Stimulated activated CD8-positive, alpha-beta memory T cell treated with anti-CD3 and anti-CD28 coated beads, Interleukin-4, amount 100 ng/mL, for 1 hour (primary cell): ENCODE measurements around the gene VTCN1.
"Not testable (repeated sequence)": the region's sequence is repeated elsewhere in the genome, so short reads cannot be mapped to it uniquely, and the experiment has no call there.

ENCODE experiments used
- DNase-seq, 2 donors: peaks; one replicate each; pipeline ENCODE4 v3.0.0-alpha.2; 2020; ENCODE audit warnings: low read depth in 2 of 2, low spot score in 1 of 2

Gene VTCN1

DNA sequence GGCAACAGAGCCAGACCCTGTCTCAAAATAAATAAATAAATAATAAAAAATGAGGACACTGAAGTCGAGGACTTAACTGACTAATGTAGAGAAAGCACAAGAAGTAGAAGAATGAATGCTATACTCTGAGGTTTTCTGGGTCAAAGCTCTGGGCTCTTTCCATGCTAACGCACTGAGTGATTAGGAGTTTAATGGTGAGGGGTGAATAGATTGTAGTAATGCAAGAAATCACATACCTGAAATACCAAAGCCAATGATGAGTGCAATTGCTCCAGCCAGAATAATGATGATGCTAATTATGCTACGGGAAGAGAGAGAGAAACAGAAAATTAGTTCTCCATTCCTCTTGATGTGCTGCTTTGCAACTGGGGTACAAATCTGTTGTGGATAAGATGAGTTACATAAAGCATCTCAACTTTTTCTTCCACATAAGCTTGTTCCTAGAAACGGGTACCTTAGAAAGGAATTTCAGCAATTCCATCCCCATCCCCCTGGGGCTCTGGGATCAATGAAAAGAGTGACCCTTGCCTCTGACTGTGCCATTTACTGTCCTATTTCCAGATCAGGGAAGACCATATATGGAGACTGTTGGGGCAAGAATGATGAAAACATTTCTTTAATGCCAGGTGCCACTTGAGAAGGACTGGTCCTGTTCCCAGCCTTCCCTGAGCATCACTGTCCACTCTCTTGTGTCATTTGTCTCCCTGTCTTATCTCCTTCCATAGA lies 40.7 kb downstream of the VTCN1 start:
- no peak for DNase-seq

DNA sequence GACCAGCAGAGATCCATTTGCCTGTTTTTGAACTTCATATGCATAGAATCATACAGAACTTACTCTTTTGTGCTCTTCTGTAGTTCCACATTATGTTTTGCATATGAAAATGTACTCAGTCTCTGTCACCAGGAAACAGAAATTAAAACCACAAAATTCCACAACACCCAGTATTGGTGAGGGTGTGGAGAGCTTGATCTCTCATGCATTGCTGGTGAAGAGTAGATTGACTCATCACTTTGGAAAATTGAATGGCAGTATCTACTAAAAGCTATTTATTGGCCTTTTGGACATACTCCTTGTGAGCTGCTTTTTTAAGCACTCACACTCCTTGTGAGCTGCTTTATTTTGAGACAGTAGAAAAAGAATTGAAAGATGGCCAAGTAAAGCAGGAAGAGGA lies 43.3 kb downstream of the VTCN1 start:
- DNase-seq, result no peak

DNA sequence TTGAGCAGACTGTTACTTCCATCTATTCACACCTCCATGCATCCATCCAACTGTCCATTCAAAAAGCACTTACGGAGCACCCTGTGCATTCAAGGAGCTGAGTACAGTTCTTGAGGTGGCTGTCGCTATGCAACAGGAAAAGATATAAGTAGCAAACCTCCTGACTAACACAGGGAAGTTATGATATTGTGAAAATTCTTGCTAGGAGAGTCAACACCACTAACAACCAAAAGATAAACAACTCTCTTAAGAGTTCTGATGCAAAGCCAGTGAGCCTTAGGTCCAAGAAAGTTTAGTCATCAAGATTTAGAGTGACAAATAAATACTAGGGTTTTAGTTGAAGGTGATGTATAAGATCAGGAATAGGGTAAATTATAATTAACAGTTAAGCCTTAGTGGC lies 44.7 kb downstream of the VTCN1 start:
- DNase-seq, result no peak

DNA sequence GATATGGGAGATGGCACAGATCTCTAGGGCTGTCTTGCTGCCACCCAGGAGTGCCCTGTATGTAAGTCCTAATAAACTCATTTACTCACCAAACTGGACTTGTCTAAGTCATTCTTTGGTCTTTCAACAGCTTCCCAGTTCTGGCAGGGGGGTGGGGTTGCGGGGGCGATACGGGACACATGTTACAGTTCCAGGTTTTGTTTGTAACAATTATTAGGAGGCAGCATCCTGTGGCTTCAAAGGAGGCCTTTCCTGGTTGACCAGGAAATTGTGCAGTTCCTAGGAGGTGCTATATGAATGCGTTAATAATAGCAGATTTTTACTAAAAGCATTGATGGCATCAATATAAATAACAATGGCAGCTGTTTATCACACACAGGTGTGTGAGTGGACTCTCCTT lies 46.5 kb downstream of the VTCN1 start:
- no peak for DNase-seq

DNA sequence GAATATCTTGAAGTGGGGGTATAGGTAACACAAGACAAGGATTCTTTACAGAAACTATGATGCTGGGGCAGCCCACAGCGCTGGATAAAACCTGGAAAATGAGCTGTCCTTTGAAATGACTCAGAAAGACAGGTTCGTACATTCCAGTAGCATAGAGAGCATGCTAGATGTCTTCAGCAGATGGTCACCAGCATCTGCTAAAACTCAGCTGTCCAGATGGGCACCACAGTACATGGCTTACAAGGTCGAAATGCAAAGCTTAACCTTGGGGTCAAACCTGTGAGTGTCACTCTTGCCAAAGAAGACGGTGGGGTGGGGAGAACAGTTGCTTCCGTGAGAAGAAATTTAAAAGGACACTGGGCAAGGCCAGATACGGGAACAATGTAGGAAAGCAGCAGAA lies 47.9 kb downstream of the VTCN1 start:
- no peak for DNase-seq

DNA sequence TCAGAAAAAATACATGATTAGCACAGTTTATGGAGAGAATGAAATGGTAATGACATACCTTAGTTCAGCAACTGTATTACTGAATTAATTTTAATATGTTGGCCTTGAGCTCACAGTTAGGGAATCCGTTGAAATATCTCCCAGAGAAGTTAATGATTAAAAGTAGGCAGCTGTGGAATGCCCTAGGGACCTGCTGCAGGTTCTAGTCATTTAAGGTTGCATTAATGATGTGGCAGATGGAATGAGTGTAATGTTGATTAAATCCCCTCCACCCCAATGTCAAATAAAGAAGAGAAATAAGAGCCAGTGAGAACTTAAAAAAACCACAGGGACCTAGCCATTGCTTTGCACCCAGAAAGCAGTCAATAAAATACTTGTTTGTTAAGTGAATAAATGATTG lies 48.8 kb downstream of the VTCN1 start:
- no peak for DNase-seq

DNA sequence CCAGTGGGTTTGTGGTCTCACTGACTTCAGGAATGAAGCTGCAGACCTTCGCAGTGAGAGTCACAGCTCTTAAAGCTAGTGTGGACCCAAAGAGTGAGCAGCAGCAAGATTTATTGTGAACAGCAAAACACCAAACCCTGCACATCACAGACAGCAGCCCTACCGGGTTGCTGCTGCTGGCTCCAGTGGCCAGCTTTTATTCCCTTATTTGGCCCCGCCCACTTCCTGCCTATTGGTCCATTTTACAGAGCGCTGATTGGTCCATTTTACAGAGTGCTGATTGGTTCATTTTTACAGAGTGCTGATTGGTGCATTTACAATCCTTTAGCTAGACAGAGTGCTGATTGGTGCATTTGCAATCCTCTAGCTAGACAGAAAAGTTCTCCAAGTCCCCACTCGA lies 59.4 kb downstream of the VTCN1 start:
- not testable (repeated sequence) for DNase-seq

DNA sequence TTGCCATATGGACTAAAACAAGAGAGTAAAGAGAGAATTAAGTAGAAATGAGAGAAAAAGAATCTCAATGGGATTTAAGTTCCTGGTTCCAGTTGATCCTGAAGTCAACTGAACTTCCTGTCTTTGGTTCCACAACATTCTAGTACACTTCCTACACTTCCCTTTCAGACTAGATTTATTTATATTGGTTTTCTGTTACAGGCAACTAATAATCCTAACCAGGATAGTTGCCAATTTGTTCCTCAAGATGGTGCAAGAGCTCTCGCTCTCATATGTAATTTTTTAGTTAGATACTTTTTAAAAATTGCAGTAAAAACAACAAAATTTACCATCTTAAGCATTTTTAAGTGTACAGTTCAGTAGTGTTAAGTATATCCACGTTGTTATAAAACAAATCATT lies 60.4 kb downstream of the VTCN1 start:
- no peak for DNase-seq

DNA sequence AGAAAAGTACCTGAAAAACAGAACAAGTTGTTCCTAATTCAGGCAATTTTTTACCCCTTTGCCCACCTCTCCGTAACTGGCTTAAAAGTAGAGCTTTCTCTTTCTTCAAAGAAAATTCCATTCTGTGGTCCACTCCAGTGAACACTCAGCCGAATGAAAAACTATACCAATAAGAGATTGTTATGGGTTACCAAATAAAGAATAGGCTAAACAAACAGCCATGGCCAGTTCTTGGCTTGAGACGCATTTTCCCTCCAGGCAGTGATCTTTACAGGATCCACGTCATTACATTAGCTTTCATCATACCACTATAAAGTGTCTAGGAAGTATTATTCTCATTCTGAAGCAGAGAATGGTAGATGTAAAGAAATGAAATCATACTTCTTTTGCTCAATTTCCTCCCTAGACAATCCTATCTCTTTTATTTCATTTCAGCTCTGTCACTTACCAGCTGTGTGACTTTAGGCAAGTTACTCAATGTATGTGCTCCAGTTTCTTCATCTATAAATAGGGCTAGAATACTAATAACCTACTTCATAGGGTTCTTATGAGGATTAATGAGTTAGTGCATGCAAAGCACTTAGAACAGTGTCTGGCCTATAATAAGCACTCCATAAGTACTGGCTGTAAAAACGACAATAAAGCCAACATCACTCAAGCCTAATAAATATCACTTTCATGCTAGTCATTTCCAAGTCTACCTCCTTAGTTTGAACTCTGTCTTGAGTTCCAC lies 62.7 kb downstream of the VTCN1 start:
- DNase-seq, result no peak

DNA sequence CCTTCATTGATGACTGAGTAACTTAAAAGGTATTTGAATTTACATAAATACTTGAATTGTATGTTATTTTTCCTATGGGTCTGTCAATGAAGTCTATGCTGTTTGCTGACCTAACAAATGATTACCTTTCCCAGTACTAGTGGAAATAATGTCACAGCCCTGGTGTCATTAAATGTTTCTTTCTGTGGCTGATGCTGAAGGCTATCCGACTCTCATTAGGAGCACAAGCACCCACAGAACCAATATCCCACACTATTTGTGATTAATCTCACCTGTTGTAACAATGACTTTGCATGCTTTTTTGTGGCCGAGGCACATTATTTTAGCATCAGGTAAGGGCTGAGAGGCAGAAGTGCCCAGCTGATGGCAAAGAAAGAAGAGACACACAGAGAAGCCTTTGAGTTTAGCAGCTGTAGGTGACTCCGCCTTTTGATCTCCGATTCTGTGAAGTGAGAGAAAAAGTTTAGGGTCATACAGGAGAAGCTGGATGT lies 63.3 kb downstream of the VTCN1 start:
- no peak for DNase-seq

DNA sequence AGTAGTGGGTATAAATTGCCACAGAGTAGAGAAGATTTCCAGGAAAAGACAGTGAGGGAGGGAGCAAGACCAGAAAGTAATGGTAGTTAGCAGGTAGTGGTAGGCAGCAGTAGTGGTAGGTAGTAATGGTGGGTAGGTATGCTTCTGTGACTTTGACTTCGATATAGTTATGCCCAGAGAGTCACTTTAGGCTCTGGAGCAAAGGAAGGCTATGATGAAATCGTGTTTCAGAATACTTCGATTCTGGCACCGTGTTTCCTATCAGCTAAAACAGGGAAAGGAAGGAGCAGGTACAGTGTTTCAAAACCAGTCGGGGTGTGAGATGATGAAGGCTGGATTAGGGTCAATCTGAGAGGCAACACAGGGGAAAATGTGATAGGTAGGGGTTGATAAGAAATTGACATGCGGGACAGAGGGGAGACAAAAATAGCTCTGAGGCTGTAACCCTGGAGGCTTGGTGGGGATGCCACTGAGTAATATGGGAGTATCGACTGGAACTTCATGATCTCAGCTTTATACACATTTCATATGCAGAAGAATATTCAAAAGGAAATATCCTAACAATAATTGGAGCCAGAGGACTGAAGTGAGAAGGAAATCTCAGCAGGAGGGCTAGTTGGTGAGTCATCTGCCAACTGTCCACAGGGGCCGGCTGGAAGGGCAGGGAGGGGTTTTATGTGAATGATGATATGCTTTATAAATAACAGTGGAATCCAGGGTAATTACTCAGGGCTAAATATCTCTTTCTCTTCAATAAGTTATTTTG lies 64.0 kb downstream of the VTCN1 start:
- no peak for DNase-seq

DNA sequence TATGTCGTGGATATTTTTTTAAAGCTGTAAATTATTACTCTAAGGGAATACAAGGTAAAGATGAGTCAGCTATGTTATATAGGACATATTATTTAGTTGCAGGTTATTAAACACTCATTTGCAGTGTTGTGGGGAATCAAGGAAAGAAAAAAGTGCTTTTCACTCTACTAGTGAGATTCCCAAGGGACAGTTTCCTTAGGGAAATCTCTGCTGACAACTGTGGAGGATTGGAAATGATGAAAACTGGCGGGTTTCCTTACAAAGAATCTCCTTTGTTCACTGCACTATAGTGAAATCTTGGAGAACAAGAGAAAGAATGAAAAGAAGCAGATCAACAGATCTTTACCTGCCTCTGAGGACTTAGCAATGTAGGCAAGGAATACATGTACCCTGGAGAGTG lies 64.7 kb downstream of the VTCN1 start:
- no peak for DNase-seq

DNA sequence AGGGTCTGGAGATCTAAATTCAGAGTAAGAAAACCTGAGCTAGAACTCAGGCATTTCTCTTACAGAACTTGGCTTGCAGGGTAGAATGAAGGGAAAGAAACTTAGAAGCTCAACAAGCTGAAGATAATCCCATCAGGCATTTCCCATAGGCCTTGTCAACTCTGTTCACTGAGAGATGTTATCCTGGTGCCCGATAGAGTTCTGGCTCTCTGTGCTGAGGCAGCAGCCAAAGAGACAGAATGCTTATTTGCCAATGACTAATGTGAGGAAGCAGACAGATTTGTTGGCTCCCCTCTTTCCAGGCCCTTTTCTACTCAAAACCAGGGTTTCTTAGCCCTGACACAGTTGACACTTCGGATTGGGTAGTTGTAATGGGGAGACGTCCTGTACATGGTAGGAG lies 66.9 kb downstream of the VTCN1 start:
- no peak for DNase-seq

DNA sequence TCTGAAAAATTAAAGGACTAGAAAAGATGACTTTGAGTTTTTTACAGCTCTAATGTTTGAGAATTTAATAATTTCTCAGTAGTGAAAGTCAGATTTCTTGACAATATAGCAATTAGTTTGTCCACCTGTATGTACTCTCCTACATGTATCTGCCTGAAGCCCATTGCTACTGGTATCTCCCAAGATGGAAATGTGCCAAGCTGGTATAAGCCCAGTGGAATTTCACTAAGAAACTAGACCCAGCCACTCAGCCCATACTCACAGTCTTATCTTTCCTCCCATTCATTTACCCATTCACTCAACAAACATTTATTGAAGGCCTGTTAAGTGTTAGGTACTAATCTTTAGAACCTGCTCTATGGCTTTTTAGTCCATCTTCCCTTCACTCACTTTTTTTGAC lies 67.6 kb downstream of the VTCN1 start:
- no peak for DNase-seq

DNA sequence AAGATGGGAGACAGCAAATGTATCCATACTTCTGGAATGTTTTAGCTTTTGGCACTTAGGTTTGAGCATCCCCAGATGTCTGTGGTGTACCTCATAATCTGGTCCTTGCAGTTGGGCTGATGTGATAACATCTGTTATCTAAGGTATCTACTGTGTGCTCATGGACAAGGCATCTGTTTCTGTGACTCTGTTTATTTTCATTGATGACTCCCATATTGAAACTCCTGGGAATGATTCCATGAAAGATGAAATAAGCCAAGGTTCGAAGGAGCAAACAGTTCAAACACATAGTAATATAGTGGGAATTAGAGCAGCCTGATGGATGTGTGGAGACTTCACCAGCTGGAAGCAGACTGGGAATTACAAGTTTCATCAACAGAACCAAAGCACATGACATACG lies 68.5 kb downstream of the VTCN1 start:
- DNase-seq, result no peak

DNA sequence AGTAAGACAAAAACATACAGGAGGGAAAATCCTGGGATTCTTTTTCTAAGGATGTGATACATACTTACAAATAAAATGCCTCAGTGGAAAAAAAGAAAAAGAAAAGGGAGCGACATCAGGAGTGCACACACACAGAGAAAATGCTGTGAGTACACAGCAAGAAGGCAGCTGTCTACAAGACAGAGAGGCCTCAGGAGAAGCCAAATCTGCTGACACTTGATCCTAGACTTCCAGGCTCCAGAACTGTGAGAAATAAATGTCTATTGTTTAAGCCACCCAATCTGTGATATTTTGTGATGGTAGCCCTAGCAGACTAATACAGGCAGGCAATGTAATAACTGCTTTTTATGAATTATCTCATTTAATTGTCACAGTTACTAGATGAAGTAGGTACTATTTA lies 72.2 kb downstream of the VTCN1 start:
- no peak for DNase-seq

DNA sequence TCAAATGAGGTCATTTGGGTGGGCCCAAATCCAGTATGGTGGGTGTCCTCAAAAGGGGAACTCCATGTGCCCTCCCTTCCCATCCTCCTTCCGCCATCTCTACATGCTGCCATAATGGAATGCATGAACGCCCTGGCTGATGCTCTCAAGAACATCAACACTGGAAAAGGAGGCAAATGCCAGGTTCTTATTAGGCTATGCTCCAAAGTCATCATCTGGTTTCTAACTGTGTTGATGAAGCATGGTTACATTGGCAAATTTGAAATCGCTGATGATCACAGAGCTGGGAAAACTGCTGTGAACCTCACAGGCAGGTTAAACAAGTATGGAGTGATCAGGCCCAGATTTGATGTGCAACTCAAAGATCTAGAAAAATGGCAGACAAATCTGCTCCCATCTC lies 72.6 kb downstream of the VTCN1 start:
- no peak for DNase-seq

DNA sequence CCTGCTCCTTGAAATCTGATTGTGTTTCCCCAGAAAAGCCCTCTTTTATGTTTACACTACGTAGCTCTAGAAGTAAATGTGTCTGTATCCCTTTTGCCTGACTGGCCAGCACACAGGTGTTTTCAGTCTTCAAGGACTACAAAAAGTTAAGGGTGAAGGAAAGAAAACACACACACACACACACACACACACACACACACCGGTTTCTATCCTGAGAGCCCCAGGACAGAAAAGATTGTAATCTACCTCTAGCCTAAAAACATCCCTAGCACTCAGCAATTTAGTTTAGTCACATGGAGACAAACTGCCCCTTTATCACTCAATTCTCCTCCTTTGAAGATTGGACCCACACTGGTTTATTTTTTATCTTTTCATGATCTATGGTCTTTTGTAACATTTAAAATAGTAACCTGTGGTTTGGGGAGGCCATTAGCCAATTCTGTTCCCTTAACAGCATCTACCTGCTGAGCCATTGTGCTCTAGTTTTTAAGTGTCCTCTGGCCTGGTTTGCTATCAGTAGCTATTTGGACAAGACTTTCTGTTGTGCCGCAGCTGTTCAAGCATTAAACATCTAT lies 73.4 kb downstream of the VTCN1 start:
- DNase-seq, result no peak

DNA sequence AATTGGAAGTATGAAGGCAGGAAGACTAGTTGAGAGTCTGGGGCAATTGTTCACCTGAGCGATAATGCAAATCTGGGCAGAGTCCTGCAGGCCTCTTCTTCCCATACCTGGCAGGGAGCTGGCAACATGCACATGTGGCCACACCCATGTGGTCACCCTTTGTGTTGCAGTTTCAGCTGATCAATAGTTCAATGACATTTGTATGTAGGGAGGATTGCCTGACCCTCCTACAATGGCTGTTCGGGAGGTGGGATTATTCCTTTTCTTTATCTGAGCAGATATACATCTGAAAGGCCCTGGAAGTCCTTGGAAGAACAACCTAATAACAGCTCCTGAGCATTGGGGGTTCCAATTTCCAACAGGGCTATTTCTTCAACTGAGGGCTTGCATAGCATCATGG lies 74.0 kb downstream of the VTCN1 start:
- no peak for DNase-seq

DNA sequence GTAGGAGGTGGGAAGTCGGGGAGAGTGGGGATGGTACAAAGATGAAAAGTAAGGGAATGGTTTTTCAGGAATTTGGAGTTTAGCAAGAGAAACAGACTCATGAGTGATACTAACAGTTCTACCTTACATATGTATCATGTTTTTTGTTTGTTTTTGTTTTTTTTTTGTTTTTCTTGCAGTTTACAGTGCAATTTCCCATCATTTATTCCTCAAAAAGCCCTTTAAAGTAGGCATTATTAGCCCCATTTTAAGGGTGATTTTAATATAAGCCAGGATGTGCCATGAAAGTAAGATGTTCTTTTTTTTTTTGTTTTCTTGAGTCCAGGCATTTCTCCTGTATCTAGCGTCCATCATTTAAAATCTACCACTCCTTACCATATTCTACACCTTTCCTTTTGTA lies 75.4 kb downstream of the VTCN1 start:
- DNase-seq, result no peak

DNA sequence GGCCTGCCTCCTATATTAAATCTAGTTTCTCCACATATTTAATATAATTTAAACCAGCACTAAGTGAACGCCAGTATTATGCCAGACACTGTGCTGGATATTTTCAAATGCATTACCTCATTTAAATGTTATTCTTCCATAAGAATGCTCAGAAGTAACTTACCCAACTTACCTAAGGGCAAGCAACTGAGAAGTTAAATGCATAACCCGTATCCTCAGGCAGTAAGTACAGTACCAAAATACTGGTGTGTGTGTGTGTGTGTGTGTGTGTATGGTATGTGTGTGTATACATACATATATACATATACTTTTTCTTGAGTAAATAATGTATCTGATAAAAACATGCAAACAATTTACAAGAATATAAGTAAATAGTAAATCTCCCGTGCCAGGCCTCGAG lies 80.2 kb downstream of the VTCN1 start:
- no peak for DNase-seq
